Adrenal gland (tissue), 5 donors: ENCODE measurements around the gene RASSF4.

Experiments
- POLR2A ChIP-seq, 2 donors: fragments of 450-650 bp; IDR thresholded peaks; one replicate each; pipeline ENCODE4 v1.6.1; 2017; ENCODE audit warnings: antibody characterized with exemption in 2 of 2, mild to moderate bottlenecking in 2 of 2, moderate library complexity in 1 of 2
- TF ChIP-seq, protein P1 (sequence below), 6 experiments: fragments of 450-650 bp in 4 of 6; fragments of 200-600 bp in 2 of 6; sonication (generic) in 1 of 6; IDR thresholded peaks; 1 replicate in 5 of 6; 2 replicates in 1 of 6; pipeline versions ENCODE4 v1.5.1 to v1.8.0; 2016 to 2021; ENCODE audit warnings: antibody characterized with exemption in 6 of 6, mild to moderate bottlenecking in 2 of 6, moderate library complexity in 1 of 6
- donor health status: DM: no; HTN: no; CAD: no.

DNA sequence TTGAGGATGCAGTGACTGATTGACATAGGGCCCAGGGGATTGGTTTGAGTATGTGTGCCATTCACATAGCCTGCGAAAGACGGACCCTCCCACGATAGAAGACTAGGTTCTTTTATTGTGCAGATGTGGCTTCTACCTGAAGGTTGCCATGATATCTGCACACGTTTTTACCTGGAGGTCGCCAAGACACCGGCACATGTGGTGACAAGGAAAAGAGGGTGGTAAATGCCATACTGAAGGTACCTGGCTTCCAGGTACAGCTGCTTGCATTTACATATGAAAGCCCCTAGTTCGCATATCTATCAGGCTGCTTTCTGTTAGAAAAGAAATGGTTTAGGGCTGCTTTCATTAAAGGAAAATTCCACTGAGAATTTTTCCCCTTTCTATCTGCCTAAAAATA, 84.7 kb downstream of the RASSF4 start:
- no peak for TF ChIP-seq POLR2A (IDR thresholded peaks at IDR 0.05)
- TF ChIP-seq, protein P1, sequence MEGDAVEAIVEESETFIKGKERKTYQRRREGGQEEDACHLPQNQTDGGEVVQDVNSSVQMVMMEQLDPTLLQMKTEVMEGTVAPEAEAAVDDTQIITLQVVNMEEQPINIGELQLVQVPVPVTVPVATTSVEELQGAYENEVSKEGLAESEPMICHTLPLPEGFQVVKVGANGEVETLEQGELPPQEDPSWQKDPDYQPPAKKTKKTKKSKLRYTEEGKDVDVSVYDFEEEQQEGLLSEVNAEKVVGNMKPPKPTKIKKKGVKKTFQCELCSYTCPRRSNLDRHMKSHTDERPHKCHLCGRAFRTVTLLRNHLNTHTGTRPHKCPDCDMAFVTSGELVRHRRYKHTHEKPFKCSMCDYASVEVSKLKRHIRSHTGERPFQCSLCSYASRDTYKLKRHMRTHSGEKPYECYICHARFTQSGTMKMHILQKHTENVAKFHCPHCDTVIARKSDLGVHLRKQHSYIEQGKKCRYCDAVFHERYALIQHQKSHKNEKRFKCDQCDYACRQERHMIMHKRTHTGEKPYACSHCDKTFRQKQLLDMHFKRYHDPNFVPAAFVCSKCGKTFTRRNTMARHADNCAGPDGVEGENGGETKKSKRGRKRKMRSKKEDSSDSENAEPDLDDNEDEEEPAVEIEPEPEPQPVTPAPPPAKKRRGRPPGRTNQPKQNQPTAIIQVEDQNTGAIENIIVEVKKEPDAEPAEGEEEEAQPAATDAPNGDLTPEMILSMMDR (IDR thresholded peaks at IDR 0.05) = no peak
